K562 (cell line): ENCODE measurements around the gene MXRA7. TPM values are rescaled to one million over a fixed set of nuclear protein-coding genes. Genes with fewer than 3 reads are reported as not detected.

Experiments
- ARNT ChIP-seq, 2 experiments: fragments of 450-650 bp; IDR thresholded peaks; 2 replicates each; pipeline ENCODE4 v1.6.1; 2016; ENCODE audit warnings: mild to moderate bottlenecking in 1 of 2
- BRCA1 ChIP-seq, 2 experiments: fragments of 450-650 bp in 1 of 2; sonication (generic) in 1 of 2; formaldehyde crosslinking in 1 of 2; IDR thresholded peaks; 2 replicates each; pipeline versions ENCODE4 v1.5.0 to v1.6.1; 2017 to 2020; ENCODE audit warnings: mild to moderate bottlenecking in 1 of 2, missing genetic modification reagents in 1 of 2
- CEBPZ ChIP-seq: fragments of 150-350 bp; IDR thresholded peaks from 2 replicates; pipeline ENCODE4 v1.6.1; 2014; ENCODE audit warnings: low read depth, mild to moderate bottlenecking, low read length, borderline replicate concordance
- DDX20 ChIP-seq: fragments of 450-650 bp; IDR thresholded peaks from 2 replicates; pipeline ENCODE4 v1.6.1; 2016; ENCODE audit warnings: missing genetic modification characterization, low read depth, mild to moderate bottlenecking, missing compliant biosample characterization, moderate library complexity
- GABPB1 ChIP-seq: sonication (generic); formaldehyde crosslinking; IDR thresholded peaks from 2 replicates; pipeline ENCODE4 v1.8.0; 2022; ENCODE audit warnings: mild to moderate bottlenecking, missing genetic modification reagents
- PCBP1 ChIP-seq: fragments of 200-400 bp; formaldehyde crosslinking; IDR thresholded peaks from 2 replicates; pipeline ENCODE4 v1.6.1; 2018; ENCODE audit warnings: mild to moderate bottlenecking, low read depth, low read length; ENCODE audit not compliant: poor library complexity, severe bottlenecking
- ZBTB9 ChIP-seq: fragments of 450-650 bp; formaldehyde crosslinking; IDR thresholded peaks from 2 replicates; pipeline ENCODE4 v1.4.0; 2020; ENCODE audit warnings: mild to moderate bottlenecking, moderate library complexity
- ZNF175 ChIP-seq: fragments of 200-800 bp; sonication (Bioruptor generic); IDR thresholded peaks from 2 replicates; pipeline ENCODE4 v1.6.1; 2016; ENCODE audit warnings: low read depth, mild to moderate bottlenecking, missing genetic modification characterization, missing compliant biosample characterization
- ZNF316 ChIP-seq: fragments of 450-650 bp; IDR thresholded peaks from 2 replicates; pipeline ENCODE4 v1.6.1; 2016
- ZNF551 ChIP-seq: fragments of 250-450 bp; sonication (Bioruptor Pico); IDR thresholded peaks from 2 replicates; pipeline ENCODE4 v1.5.0; 2021; ENCODE audit warnings: mild to moderate bottlenecking, moderate library complexity
- polyA plus RNA-seq, 8 experiments: library from polyadenylated mRNA; depleted of rRNA in 4 of 8; stranded (reverse) in 5 of 8; unstranded in 3 of 8; fragments of >200 nt; fragmentation: Nextera tagmentation in 2 of 8; fragmentation: Illumina TruSeq in 1 of 8; extraction: Ambion mirVana in 2 of 8; extraction: Trizol in 1 of 8; gene quantifications; 2 replicates each; pipeline versions ENCODE4 v1.2.1 to v1.2.3, GENCODE V29; 2011 to 2014; ENCODE audit warnings: inconsistent platforms in 1 of 8, missing spikeins in 1 of 8
- total RNA-seq, 7 experiments: library from RNA; depleted of rRNA in 6 of 7; stranded (reverse); fragments of >200 nt in 6 of 7; fragmentation: Illumina TruSeq in 2 of 7; extraction: Trizol in 2 of 7; gene quantifications; 2 replicates each; pipeline versions ENCODE4 v1.2.1 to v1.2.3, GENCODE V29; 2011 to 2021; ENCODE audit warnings: low replicate concordance in 1 of 7
- TF ChIP-seq, protein P1 (sequence below): IDR thresholded peaks from 3 replicates; pipeline ENCODE4 v1.6.1; 2011; ENCODE audit warnings: borderline replicate concordance, mild to moderate bottlenecking, moderate library complexity; ENCODE audit not compliant: insufficient read length; ENCODE audit errors: extremely low read depth
- TF ChIP-seq, protein P2 (sequence below): fragments of 450-650 bp; IDR thresholded peaks from 2 replicates; pipeline ENCODE4 v1.6.1; 2016; ENCODE audit warnings: missing biosample characterization, missing genetic modification characterization
- TF ChIP-seq, protein P3 (sequence below): fragments of 250-450 bp; sonication (Bioruptor Pico); IDR thresholded peaks from 2 replicates; pipeline ENCODE4 v1.5.0; 2021
- TF ChIP-seq, protein P4 (sequence below): fragments of 450-650 bp; conservative IDR thresholded peaks from 2 replicates; pipeline ENCODE4 v1.6.1; 2016; ENCODE audit warnings: missing genetic modification characterization, low read depth, mild to moderate bottlenecking, control low read depth, missing compliant biosample characterization

The MXRA7 gene
- total and polyA plus RNA-seq, 9 of the 15 experiments (the other 6 are each of a cell fraction or from before 2014, with no cell fraction given): 2.6 to 38.4 (median 14.3) TPM

DNA sequence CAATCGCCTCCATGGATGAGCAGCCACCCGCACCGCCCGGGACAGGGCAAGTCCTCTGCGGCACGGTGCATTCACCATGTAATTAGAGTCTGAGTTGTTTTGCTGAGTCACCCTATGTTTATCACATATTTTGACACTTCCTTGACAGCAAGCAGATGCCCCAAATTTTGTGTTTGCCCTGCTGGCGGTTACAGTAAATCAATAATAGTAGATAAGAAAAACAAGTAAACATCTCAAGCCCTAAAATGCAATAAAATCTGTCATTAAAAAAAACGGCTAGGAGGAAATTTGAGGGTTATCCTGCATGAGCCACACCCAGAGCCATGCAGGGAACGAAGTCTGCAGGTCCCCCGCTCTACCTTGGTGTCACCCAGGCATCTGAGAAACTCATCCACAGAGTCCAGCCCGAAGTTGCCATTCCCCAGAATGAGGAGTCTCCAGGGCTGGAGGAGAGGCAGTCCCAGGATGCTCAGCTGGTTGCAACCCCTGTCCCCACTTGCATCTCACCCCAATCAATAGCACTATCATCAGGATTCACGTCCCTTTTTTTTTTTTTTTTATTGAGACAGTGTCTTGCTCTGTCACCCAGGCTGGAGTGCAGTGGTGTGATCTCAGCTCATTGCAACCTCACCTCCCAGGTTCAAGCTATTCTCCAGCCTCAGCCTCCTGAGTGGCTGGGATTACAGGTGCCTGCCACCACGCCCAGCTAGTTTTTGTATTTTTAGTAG lies 50.7 kb downstream of the MXRA7 start (continued):
- TF ChIP-seq BRCA1 (IDR thresholded peaks at IDR 0.05) (no peak), BRCA1 (CRISPR knock-in tag; IDR thresholded peaks at IDR 0.05) (no peak), CEBPZ (no peak), ZNF316 (peak; percentile 98), DDX20 (tag) (no peak), PCBP1 (no peak), ZNF551 (CRISPR knock-in tag) (no peak), ARNT (IDR thresholded peaks at IDR 0.05) (no peak), GABPB1 (no peak), ZNF175 (no peak), ZBTB9 (no peak)
- TF ChIP-seq, protein P1, sequence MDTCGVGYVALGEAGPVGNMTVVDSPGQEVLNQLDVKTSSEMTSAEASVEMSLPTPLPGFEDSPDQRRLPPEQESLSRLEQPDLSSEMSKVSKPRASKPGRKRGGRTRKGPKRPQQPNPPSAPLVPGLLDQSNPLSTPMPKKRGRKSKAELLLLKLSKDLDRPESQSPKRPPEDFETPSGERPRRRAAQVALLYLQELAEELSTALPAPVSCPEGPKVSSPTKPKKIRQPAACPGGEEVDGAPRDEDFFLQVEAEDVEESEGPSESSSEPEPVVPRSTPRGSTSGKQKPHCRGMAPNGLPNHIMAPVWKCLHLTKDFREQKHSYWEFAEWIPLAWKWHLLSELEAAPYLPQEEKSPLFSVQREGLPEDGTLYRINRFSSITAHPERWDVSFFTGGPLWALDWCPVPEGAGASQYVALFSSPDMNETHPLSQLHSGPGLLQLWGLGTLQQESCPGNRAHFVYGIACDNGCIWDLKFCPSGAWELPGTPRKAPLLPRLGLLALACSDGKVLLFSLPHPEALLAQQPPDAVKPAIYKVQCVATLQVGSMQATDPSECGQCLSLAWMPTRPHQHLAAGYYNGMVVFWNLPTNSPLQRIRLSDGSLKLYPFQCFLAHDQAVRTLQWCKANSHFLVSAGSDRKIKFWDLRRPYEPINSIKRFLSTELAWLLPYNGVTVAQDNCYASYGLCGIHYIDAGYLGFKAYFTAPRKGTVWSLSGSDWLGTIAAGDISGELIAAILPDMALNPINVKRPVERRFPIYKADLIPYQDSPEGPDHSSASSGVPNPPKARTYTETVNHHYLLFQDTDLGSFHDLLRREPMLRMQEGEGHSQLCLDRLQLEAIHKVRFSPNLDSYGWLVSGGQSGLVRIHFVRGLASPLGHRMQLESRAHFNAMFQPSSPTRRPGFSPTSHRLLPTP: no peak
- TF ChIP-seq, protein P2, sequence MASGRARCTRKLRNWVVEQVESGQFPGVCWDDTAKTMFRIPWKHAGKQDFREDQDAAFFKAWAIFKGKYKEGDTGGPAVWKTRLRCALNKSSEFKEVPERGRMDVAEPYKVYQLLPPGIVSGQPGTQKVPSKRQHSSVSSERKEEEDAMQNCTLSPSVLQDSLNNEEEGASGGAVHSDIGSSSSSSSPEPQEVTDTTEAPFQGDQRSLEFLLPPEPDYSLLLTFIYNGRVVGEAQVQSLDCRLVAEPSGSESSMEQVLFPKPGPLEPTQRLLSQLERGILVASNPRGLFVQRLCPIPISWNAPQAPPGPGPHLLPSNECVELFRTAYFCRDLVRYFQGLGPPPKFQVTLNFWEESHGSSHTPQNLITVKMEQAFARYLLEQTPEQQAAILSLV (tag): no peak
- TF ChIP-seq, protein P3, sequence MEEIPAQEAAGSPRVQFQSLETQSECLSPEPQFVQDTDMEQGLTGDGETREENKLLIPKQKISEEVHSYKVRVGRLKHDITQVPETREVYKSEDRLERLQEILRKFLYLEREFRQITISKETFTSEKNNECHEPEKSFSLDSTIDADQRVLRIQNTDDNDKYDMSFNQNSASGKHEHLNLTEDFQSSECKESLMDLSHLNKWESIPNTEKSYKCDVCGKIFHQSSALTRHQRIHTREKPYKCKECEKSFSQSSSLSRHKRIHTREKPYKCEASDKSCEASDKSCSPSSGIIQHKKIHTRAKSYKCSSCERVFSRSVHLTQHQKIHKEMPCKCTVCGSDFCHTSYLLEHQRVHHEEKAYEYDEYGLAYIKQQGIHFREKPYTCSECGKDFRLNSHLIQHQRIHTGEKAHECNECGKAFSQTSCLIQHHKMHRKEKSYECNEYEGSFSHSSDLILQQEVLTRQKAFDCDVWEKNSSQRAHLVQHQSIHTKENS: no peak
- TF ChIP-seq, protein P4, sequence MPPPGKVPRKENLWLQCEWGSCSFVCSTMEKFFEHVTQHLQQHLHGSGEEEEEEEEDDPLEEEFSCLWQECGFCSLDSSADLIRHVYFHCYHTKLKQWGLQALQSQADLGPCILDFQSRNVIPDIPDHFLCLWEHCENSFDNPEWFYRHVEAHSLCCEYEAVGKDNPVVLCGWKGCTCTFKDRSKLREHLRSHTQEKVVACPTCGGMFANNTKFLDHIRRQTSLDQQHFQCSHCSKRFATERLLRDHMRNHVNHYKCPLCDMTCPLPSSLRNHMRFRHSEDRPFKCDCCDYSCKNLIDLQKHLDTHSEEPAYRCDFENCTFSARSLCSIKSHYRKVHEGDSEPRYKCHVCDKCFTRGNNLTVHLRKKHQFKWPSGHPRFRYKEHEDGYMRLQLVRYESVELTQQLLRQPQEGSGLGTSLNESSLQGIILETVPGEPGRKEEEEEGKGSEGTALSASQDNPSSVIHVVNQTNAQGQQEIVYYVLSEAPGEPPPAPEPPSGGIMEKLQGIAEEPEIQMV (tag): no peak
